PFSK-1 (cell line): Measurements from ENCODE around the gene ADAMTSL1.

Experiments
- FOXP2 ChIP-seq: optimal IDR thresholded peaks from 2 replicates; pipeline ENCODE3; 2011; ENCODE audit warnings: borderline replicate concordance, control low read depth, inconsistent platforms; ENCODE audit not compliant: insufficient read depth; ENCODE audit errors: extremely low read length, extremely low read depth
- POLR2AphosphoS5 ChIP-seq: IDR thresholded peaks from 2 replicates; pipeline ENCODE4 v1.6.1; 2012; ENCODE audit warnings: low read depth, mild to moderate bottlenecking, control low read depth, low read length, moderate library complexity
- REST ChIP-seq, 2 experiments: IDR thresholded peaks; 2 replicates each; pipeline versions ENCODE4 v1.6.1 to v1.8.0; 2011 to 2012; ENCODE audit warnings: low read depth in 2 of 2, low read length in 2 of 2, control low read depth in 1 of 2, inconsistent platforms in 1 of 2, mild to moderate bottlenecking in 1 of 2, moderate library complexity in 1 of 2; ENCODE audit not compliant: insufficient read depth in 1 of 2
- SIN3A ChIP-seq: IDR thresholded peaks from 2 replicates; pipeline ENCODE4 v1.6.1; 2012; ENCODE audit warnings: mild to moderate bottlenecking, low read length, moderate library complexity, borderline replicate concordance; ENCODE audit not compliant: insufficient read depth
- TAF1 ChIP-seq: IDR thresholded peaks from 2 replicates; pipeline ENCODE4 v1.6.1; 2012; ENCODE audit warnings: low read length, control low read depth, borderline replicate concordance; ENCODE audit not compliant: insufficient read depth

Gene ADAMTSL1

GRCh38 chr9:18461496-18461895, 12.5 kb upstream of the ADAMTSL1 start:
- no peak for TF ChIP-seq TAF1
- no peak for TF ChIP-seq POLR2AphosphoS5
- no peak for TF ChIP-seq REST (IDR thresholded peaks at IDR 0.05; ENCODE audit: insufficient read depth in 1 of 2, low read depth in 2 of 2, low read length in 2 of 2)
- TF ChIP-seq FOXP2, result no peak
- no peak for TF ChIP-seq SIN3A

DNA sequence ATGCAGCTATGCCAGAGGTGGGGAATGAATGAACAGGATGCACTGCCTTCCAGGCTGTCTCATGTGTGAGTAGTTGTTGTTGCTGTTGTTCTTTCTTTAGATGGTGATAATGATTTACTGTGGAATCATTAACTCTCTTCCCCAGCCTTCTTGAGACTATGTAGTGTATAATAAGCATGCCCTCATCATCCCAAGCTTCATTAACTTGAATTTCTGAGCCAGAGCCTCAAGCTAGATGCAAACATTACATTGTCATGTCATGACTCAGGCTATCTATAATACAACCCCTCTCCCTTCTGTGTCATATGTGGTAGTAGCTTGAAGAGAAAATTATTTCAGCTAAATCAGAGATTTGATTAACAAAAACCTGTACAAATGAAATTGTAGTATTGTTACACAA, 10.0 kb upstream of the ADAMTSL1 start:
- TF ChIP-seq SIN3A (no peak), REST (IDR thresholded peaks at IDR 0.05; ENCODE audit: insufficient read depth in 1 of 2, low read depth in 2 of 2, low read length in 2 of 2) (no peak), FOXP2 (no peak), TAF1 (no peak), POLR2AphosphoS5 (no peak)

GRCh38 chr9:18466101-18466500, 7.9 kb upstream of the ADAMTSL1 start:
- TF ChIP-seq TAF1 (no peak), REST (IDR thresholded peaks at IDR 0.05; ENCODE audit: insufficient read depth in 1 of 2, low read depth in 2 of 2, low read length in 2 of 2) (no peak)

DNA sequence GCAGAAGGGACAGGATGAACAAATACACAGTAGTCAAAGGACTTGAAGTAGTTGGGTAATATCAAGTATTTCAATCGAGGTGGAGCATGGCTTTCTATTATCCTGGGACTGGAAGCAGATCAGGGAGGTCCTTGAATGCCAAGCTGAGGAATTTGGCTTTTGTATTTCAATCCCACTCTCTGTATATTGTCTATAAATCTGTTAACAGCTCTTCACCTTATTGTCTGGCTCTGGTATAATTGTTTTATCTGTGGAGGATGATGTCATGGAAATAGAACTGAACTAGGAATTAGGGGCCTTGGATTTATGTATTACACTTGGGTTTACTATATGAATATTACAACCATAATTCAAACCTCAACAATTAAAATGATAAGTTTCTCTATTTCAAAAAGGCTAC, 6.3 kb upstream of the ADAMTSL1 start:
- TF ChIP-seq FOXP2, result no peak
- TF ChIP-seq TAF1, result no peak
- TF ChIP-seq SIN3A, result no peak
- no peak for TF ChIP-seq POLR2AphosphoS5
- no peak for TF ChIP-seq REST (IDR thresholded peaks at IDR 0.05; ENCODE audit: insufficient read depth in 1 of 2, low read depth in 2 of 2, low read length in 2 of 2)

DNA sequence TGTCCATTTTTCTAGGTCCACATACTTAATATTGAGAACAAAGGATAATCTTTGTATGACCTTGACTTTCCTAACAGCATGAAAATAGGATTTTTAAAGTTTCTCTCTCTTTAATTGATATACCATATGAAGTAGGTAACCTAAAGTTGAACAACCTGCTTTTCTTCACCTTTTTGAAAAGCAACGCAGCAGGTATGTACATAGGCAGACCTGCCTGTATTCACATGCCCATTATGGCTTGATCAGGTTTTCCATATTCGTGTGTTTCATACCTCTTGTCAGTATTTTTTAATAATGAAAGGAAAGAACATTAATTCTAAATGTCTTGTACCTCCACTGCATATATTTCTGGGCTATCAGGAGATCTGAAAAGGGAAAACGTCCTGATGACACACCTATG, 1.5 kb upstream of the ADAMTSL1 start:
- TF ChIP-seq FOXP2, result no peak
- TF ChIP-seq SIN3A, result no peak
- no peak for TF ChIP-seq REST (IDR thresholded peaks at IDR 0.05; ENCODE audit: insufficient read depth in 1 of 2, low read depth in 2 of 2, low read length in 2 of 2)
- no peak for TF ChIP-seq TAF1
